ENCODE results near the gene PRM2. TPM values are rescaled to one million over a fixed set of nuclear protein-coding genes. Genes with fewer than 3 reads are reported as not detected.

PRM2 gene
- total and polyA plus RNA-seq, 2 experiments from 2014 or later = not detected

GRCh38 chr16:11285842-11286241 lies 9.6 kb upstream of the PRM2 start:
- H3K27me3 ChIP-seq (replicated peaks; ENCODE audit: insufficient read depth) = no peaks in the 10 kb centered on the region
- no peaks in the 10 kb centered on the region for H3K36me3 ChIP-seq (ENCODE audit: low read depth)
- TF ChIP-seq EZH2phosphoT487 (IDR thresholded peaks at IDR 0.05; ENCODE audit: insufficient read depth, low read depth) = no peak
- no peak for TF ChIP-seq EZH2 (IDR thresholded peaks at IDR 0.05; ENCODE audit: insufficient read depth, poor library complexity, severe bottlenecking)
- no peak overlapping the region for H3K27ac ChIP-seq
- in situ Hi-C loops (cut with MboI) = no loop called here
- no peak overlapping the region for H3K4me3 ChIP-seq
- H3K4me2 ChIP-seq (ENCODE audit: unreplicated experiment) = no peak overlapping the region
- 46 to 55% methylated on average over 2 of the region's 2 CpGs for WGBS, 2 experiments (ENCODE audit: low coverage in 1 of 2, low lambda C conversion rate in 2 of 2, missing lambda C conversion rate in 2 of 2)
- H4K20me1 ChIP-seq (ENCODE audit: insufficient read depth) = no peaks in the 10 kb centered on the region
- no peaks in the 10 kb centered on the region for H3K9me3 ChIP-seq (ENCODE audit: low read depth)
- H3F3A ChIP-seq (ENCODE audit: insufficient read depth) = no peaks in the 10 kb centered on the region
- no peak for DNase-seq
- H3K79me2 ChIP-seq (ENCODE audit: insufficient read depth) = no peaks in the 10 kb centered on the region
- H3K4me1 ChIP-seq (ENCODE audit: insufficient read depth) = no peaks in the 10 kb centered on the region
- no peaks in the 10 kb centered on the region for H3K9me2 ChIP-seq (ENCODE audit: insufficient read depth)
- no peak overlapping the region for H2AFZ ChIP-seq
- no peak overlapping the region for H3K9ac ChIP-seq

- peak; percentile 29 for DNase-seq
- H3K4me1 ChIP-seq (ENCODE audit: insufficient read depth) = no peaks in the 10 kb centered on the region
- TF ChIP-seq EZH2phosphoT487 (IDR thresholded peaks at IDR 0.05; ENCODE audit: insufficient read depth, low read depth) = no peak
- TF ChIP-seq EZH2 (IDR thresholded peaks at IDR 0.05; ENCODE audit: insufficient read depth, poor library complexity, severe bottlenecking) = no peak
Observed at GRCh38 chr16:11283820-11284248, 7.6 kb upstream of the PRM2 start.

GRCh38 chr16:11280616-11281522 lies 4.6 kb upstream of the PRM2 start, which contains the start of gene PRM1:
Gene PRM1 (minus strand): TSS chr16:11281330. CDS start chr16:11281238, 92 bp downstream.
- H3K27ac ChIP-seq = no peak within 1 kb of the TSS
- TF ChIP-seq EZH2 (IDR thresholded peaks at IDR 0.05; ENCODE audit: insufficient read depth, poor library complexity, severe bottlenecking) (no peak), EZH2phosphoT487 (IDR thresholded peaks at IDR 0.05; ENCODE audit: insufficient read depth, low read depth) (no peak)
- no peaks in the 10 kb centered on the region for H3F3A ChIP-seq (ENCODE audit: insufficient read depth)
- 77 to 82% methylated on average over 18 to 25 of the region's 25 CpGs for WGBS, 2 experiments (ENCODE audit: low coverage in 1 of 2, low lambda C conversion rate in 2 of 2, missing lambda C conversion rate in 2 of 2)
- H3K9me3 ChIP-seq (ENCODE audit: low read depth) = no peaks in the 10 kb centered on the region
- no peaks in the 10 kb centered on the region for H3K27me3 ChIP-seq (replicated peaks; ENCODE audit: insufficient read depth)
- no peak within 1 kb of the TSS for H2AFZ ChIP-seq
- H3K79me2 ChIP-seq (ENCODE audit: insufficient read depth) = no peaks in the 10 kb centered on the region
- H3K4me2 ChIP-seq (ENCODE audit: unreplicated experiment) = no peak within 1 kb of the TSS
- DNase-seq = no peak
- no peak within 1 kb of the TSS for H3K9ac ChIP-seq
- in situ Hi-C loops (cut with MboI) = no loop called here
- H3K9me2 ChIP-seq (ENCODE audit: insufficient read depth) = no peaks in the 10 kb centered on the region
- no peaks in the 10 kb centered on the region for H3K4me1 ChIP-seq (ENCODE audit: insufficient read depth)
- H3K4me3 ChIP-seq = no peak within 1 kb of the TSS
- H4K20me1 ChIP-seq (ENCODE audit: insufficient read depth) = no peaks in the 10 kb centered on the region
- H3K36me3 ChIP-seq (ENCODE audit: low read depth) = no peaks in the 10 kb centered on the region

More at GRCh38 chr16:11283820-11284248, 7.6 kb upstream of the PRM2 start:
- no peaks in the 10 kb centered on the region for H3K36me3 ChIP-seq (ENCODE audit: low read depth)
- no peak overlapping the region for H3K9ac ChIP-seq
- H2AFZ ChIP-seq = no peak overlapping the region
- H3K4me3 ChIP-seq = no peak overlapping the region
- H3K9me2 ChIP-seq (ENCODE audit: insufficient read depth) = no peaks in the 10 kb centered on the region
- WGBS, 2 experiments (ENCODE audit: low coverage in 1 of 2, low lambda C conversion rate in 2 of 2, missing lambda C conversion rate in 2 of 2) = 44 to 46% methylated on average over 4 of the region's 4 CpGs
- no peaks in the 10 kb centered on the region for H3K27me3 ChIP-seq (replicated peaks; ENCODE audit: insufficient read depth)
- no peaks in the 10 kb centered on the region for H4K20me1 ChIP-seq (ENCODE audit: insufficient read depth)
- no peak overlapping the region for H3K27ac ChIP-seq
- no peaks in the 10 kb centered on the region for H3K79me2 ChIP-seq (ENCODE audit: insufficient read depth)
- H3K4me2 ChIP-seq (ENCODE audit: unreplicated experiment) = no peak overlapping the region
- H3F3A ChIP-seq (ENCODE audit: insufficient read depth) = no peaks in the 10 kb centered on the region
- H3K9me3 ChIP-seq (ENCODE audit: low read depth) = no peaks in the 10 kb centered on the region
- in situ Hi-C loops (cut with MboI) = no loop called here

- in situ Hi-C loops (cut with MboI) = no loop called here
- DNase-seq = no peak
Observed at GRCh38 chr16:11278681-11279628, 2.7 kb upstream of the PRM2 start.

More at GRCh38 chr16:11278681-11279628, 2.7 kb upstream of the PRM2 start:
- Histone ChIP-seq H4K20me1 (ENCODE audit: insufficient read depth) (no peaks in the 10 kb centered on the region), H3K4me2 (ENCODE audit: unreplicated experiment) (no peak overlapping the region), H3K79me2 (ENCODE audit: insufficient read depth) (no peaks in the 10 kb centered on the region), H3K27ac (no peak overlapping the region), H3K9me3 (ENCODE audit: low read depth) (no peaks in the 10 kb centered on the region), H3K27me3 (replicated peaks; ENCODE audit: insufficient read depth) (no peaks in the 10 kb centered on the region), H3K36me3 (ENCODE audit: low read depth) (no peaks in the 10 kb centered on the region), H3F3A (ENCODE audit: insufficient read depth) (no peaks in the 10 kb centered on the region), H2AFZ (no peak overlapping the region), H3K4me3 (no peak overlapping the region), H3K9ac (no peak overlapping the region), H3K9me2 (ENCODE audit: insufficient read depth) (no peaks in the 10 kb centered on the region), H3K4me1 (ENCODE audit: insufficient read depth) (no peaks in the 10 kb centered on the region)
- no peak for TF ChIP-seq EZH2 (IDR thresholded peaks at IDR 0.05; ENCODE audit: insufficient read depth, poor library complexity, severe bottlenecking)
- no peak for TF ChIP-seq EZH2phosphoT487 (IDR thresholded peaks at IDR 0.05; ENCODE audit: insufficient read depth, low read depth)
- 71% methylated on average over 7 of the region's 7 CpGs for WGBS, 2 experiments (ENCODE audit: low coverage in 1 of 2, low lambda C conversion rate in 2 of 2, missing lambda C conversion rate in 2 of 2)

All from GM23248 (cell line).